ENCODE measurements around the gene ABCB11. TPM values are rescaled to one million over a fixed set of nuclear protein-coding genes. Genes with fewer than 3 reads are reported as not detected.
"Not testable (repeated sequence)": the region's sequence is repeated elsewhere in the genome, so short reads cannot be mapped to it uniquely, and the experiment has no call there.

The ABCB11 gene
- total RNA-seq, 1 donor from 2014 or later: 0.05 TPM

DNA sequence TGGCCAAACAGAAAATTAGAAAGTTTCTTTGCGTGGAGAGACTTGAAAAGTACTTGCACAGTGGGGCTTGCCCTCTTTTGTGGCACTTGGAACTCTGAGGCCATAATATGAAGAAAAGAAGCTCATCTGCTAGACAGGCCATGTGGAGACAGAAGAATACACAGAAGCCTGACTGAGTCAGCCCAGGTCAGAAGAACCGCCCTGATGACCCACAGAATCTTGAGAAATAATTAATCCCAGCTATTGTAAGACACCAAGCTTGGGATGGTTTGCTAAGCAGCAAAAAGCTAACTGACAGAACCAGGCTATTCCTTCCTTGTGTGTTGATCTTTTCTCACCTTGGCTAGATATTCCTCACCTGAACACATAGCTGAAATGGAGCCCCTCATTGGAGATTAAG is 96.3 kb downstream of the ABCB11 start:
- Histone ChIP-seq H3K27me3 (ENCODE audit: low read depth) (peaks cover 13% of the 10 kb centered on the region), H3K36me3 (no peaks in the 10 kb centered on the region), H3K4me3 (no peak overlapping the region), H3K9me3 (replicated peaks) (no peaks in the 10 kb centered on the region), H3K27ac (replicated peaks) (no peak overlapping the region), H3K4me1 (no peaks in the 10 kb centered on the region)
- TF ChIP-seq, protein P1, sequence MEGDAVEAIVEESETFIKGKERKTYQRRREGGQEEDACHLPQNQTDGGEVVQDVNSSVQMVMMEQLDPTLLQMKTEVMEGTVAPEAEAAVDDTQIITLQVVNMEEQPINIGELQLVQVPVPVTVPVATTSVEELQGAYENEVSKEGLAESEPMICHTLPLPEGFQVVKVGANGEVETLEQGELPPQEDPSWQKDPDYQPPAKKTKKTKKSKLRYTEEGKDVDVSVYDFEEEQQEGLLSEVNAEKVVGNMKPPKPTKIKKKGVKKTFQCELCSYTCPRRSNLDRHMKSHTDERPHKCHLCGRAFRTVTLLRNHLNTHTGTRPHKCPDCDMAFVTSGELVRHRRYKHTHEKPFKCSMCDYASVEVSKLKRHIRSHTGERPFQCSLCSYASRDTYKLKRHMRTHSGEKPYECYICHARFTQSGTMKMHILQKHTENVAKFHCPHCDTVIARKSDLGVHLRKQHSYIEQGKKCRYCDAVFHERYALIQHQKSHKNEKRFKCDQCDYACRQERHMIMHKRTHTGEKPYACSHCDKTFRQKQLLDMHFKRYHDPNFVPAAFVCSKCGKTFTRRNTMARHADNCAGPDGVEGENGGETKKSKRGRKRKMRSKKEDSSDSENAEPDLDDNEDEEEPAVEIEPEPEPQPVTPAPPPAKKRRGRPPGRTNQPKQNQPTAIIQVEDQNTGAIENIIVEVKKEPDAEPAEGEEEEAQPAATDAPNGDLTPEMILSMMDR (IDR thresholded peaks at IDR 0.05; ENCODE audit: borderline replicate concordance): no peak
- no peak for DNase-seq
- intact Hi-C loops (cut with micrococcal nuclease): no loop called here

DNA sequence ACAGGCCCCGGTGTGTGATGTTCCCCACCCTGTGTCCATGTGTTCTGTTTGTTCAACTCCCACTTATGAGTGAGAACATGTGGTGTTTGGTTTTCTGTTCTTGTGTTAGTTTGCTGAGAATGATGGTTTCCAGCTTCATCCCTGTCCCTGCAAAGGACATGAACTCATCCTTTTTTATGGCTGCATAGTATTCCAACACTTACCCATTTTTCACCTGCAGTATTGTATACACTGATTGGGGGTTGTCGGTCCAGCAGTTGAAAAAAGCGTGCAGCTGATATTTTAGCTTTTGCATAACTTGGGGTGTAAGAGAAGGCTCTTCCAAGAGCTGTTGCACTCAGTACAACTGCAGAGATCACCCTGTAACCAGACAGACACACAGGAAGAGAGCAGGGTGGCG is 99.0 kb downstream of the ABCB11 start:
- H3K4me3 ChIP-seq; H3K27ac ChIP-seq (replicated peaks); intact Hi-C loops (cut with micrococcal nuclease); DNase-seq; H3K36me3 ChIP-seq; H3K9me3 ChIP-seq (replicated peaks); H3K4me1 ChIP-seq: not testable (repeated sequence)
- peaks cover 33% of the 10 kb centered on the region for H3K27me3 ChIP-seq (ENCODE audit: low read depth)

DNA sequence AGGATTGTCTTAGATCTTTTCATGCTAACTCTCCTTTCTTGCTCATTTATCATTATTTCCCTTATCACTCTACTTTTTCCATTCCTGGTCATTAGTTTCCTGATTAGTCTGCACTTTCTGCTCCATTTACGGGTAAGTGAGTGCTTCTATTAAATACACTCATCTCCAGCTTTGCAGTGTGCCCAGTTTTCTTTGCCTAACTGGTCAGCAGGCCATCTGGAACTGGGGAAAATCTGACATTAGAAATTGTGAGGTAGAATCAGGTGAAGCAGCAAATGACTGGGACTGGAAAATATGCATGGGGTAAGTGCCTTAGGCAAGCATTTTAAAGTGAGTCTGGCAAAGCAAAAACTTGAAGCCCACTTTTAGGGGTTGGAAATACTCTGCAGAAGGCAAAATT is 100.9 kb downstream of the ABCB11 start:
- intact Hi-C loops (cut with micrococcal nuclease): no loop called here
- no peak overlapping the region for H3K4me3 ChIP-seq
- peaks cover 50% of the 10 kb centered on the region for H3K27me3 ChIP-seq (ENCODE audit: low read depth)
- H3K9me3 ChIP-seq (replicated peaks): no peaks in the 10 kb centered on the region
- TF ChIP-seq, protein P1 (IDR thresholded peaks at IDR 0.05; ENCODE audit: borderline replicate concordance): no peak
- no peaks in the 10 kb centered on the region for H3K4me1 ChIP-seq
- H3K27ac ChIP-seq (replicated peaks): no peak overlapping the region
- H3K36me3 ChIP-seq: no peaks in the 10 kb centered on the region
- no peak for DNase-seq

DNA sequence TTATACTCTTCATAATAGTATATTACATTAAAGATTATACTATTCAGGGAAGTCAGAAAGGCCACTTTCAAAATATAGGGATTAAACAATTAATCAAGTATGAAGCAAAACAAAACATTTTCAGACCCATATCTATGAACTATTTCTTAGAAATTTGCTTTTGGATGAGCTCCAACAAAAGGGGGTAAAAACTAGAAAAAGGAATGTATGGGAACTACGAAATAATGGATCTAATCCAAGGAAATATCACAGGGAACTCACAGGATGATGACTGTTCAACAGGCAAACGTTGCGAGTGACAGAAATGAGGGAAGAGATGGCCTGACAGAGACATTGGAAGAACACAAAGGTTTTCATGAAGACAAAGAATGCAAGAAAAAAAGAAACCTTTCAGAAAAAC is 102.1 kb downstream of the ABCB11 start:
- no peak overlapping the region for H3K27ac ChIP-seq (replicated peaks)
- H3K27me3 ChIP-seq (ENCODE audit: low read depth): peaks cover 49% of the 10 kb centered on the region
- intact Hi-C loops (cut with micrococcal nuclease): no loop called here
- H3K9me3 ChIP-seq (replicated peaks): no peaks in the 10 kb centered on the region
- no peak for DNase-seq
- no peak overlapping the region for H3K4me3 ChIP-seq
- no peaks in the 10 kb centered on the region for H3K4me1 ChIP-seq
- TF ChIP-seq, protein P1 (IDR thresholded peaks at IDR 0.05; ENCODE audit: borderline replicate concordance): no peak
- no peaks in the 10 kb centered on the region for H3K36me3 ChIP-seq

DNA sequence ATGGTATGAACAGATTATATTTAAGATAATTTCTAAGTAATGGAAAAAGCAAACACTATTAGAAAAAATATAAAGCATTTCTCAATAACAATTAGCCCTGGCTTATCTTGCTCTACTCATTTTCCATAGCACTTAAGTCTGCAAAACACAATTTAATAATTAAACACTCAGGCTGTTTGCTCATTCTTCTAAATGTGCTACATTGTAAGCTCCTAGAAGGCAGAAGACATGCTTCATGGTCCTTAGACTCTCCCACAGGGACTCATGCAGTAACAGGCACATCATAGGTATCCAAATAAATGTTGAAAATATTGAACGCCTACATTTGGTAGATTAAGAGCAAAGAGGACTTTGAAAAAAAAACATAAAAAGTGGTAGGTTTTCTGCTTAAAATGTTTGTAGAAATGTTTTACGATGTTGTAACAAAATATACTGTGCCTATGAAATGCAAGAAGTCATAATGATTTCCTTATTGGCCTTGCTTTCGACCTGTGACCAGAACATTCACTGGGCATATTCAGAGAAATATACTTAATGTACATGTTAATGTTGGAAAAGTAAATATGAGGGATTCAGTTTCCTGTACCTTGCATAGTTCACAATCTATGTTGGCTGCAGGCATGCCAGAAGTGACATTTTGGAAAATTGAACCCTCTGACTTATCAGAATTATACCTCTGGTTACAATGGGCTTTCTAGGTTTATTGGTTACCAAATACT is 102.9 kb downstream of the ABCB11 start:
- DNase-seq: no peak
- no peaks in the 10 kb centered on the region for H3K9me3 ChIP-seq (replicated peaks)
- intact Hi-C loops (cut with micrococcal nuclease): no loop called here
- no peaks in the 10 kb centered on the region for H3K4me1 ChIP-seq
- H3K36me3 ChIP-seq: no peaks in the 10 kb centered on the region
- no peak overlapping the region for H3K4me3 ChIP-seq
- peaks cover 45% of the 10 kb centered on the region for H3K27me3 ChIP-seq (ENCODE audit: low read depth)
- TF ChIP-seq, protein P1 (IDR thresholded peaks at IDR 0.05; ENCODE audit: borderline replicate concordance): no peak
- H3K27ac ChIP-seq (replicated peaks): no peak overlapping the region

DNA sequence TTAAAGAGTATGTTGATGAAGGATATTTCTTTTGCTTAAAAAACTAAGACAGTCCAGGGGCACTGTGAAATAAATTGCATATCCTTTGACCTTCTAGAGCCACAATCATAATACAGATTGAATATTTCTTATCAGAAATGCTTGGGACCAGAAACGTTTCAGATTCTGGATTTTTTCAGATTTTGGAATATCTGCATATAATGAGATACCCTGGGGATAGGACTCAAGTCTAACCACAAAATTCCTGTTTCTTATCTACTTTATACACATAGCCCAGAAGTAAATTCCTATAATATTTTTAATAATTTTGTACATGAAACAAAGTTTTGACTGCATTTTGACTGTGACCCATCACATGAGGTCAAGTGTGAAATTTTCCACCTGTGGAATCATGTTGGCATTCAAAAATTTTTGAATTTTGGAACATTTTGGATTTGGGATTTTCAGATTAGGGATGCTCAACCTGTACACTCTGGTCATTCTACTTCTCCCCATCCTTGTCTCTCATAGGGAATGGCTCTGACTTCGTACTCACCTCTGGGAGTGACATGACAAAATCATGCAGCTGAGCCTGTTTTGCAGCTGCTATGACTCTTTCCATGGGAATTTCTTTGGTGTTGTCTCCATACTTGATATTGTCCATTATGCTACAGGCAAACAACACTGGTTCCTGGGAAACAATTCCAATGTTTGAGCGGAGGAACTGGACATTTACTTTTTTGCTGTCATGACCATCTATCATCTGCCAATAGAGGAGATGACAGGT is 104.3 kb downstream of the ABCB11 start:
- H3K4me1 ChIP-seq: no peaks in the 10 kb centered on the region
- no peaks in the 10 kb centered on the region for H3K36me3 ChIP-seq
- H3K4me3 ChIP-seq: no peak overlapping the region
- no peaks in the 10 kb centered on the region for H3K9me3 ChIP-seq (replicated peaks)
- TF ChIP-seq, protein P1 (IDR thresholded peaks at IDR 0.05; ENCODE audit: borderline replicate concordance): no peak
- intact Hi-C loops (cut with micrococcal nuclease): no loop called here
- peaks cover 45% of the 10 kb centered on the region for H3K27me3 ChIP-seq (ENCODE audit: low read depth)
- no peak overlapping the region for H3K27ac ChIP-seq (replicated peaks)
- no peak for DNase-seq
